Measurements from ENCODE around the gene ABCA1.

- TF ChIP-seq DPF2 (CRISPR knock-in tag; IDR thresholded peaks at IDR 0.05; ENCODE audit: borderline replicate concordance, low read depth) (no peak), TARDBP (CRISPR knock-in tag; IDR thresholded peaks at IDR 0.05) (no peak), ZNF121 (CRISPR knock-in tag; IDR thresholded peaks at IDR 0.05) (no peak), EZH2 (conservative IDR thresholded peaks at IDR 0.05; ENCODE audit: low read depth, low read length) (no peak), AGO2 (optimal IDR thresholded peaks at IDR 0.05; ENCODE audit: low read depth, low read length) (no peak), CHD4 (IDR thresholded peaks at IDR 0.05; ENCODE audit: borderline replicate concordance, low read length) (no peak), ZKSCAN8 (CRISPR knock-in tag; IDR thresholded peaks at IDR 0.05; ENCODE audit: borderline replicate concordance) (no peak), ZNF282 (IDR thresholded peaks at IDR 0.05; ENCODE audit: partially characterized antibody) (no peak), ZNF10 (CRISPR knock-in tag; IDR thresholded peaks at IDR 0.05; ENCODE audit: borderline replicate concordance, low read depth) (no peak)
Measured at GRCh38 chr9:104961238-104961637, 33.3 kb upstream of the ABCA1 start.
